Measurements from ENCODE around the gene IDH2. TPM values are rescaled to one million over a fixed set of nuclear protein-coding genes. Genes with fewer than 3 reads are reported as not detected.

The IDH2 gene
- total and polyA plus RNA-seq, 10 of the 15 experiments (the other 5 are each of a cell fraction or from before 2014, with no cell fraction given): 2.3 to 358 (median 242) TPM

- TF ChIP-seq USF1 (IDR thresholded peaks at IDR 0.05; ENCODE audit: borderline replicate concordance, extremely low read length, insufficient read depth, low read depth, low read length): no peak
- no peak for TF ChIP-seq SREBF2 (IDR thresholded peaks at IDR 0.05; ENCODE audit: low read length)
- no peak for TF ChIP-seq ZBTB11 (CRISPR knock-in tag; IDR thresholded peaks at IDR 0.05)
- TF ChIP-seq CHD2 (IDR thresholded peaks at IDR 0.05; ENCODE audit: borderline replicate concordance, low read depth, low read length): no peak
- no peak for TF ChIP-seq PRDM15 (CRISPR knock-in tag; IDR thresholded peaks at IDR 0.05)
- no peak for TF ChIP-seq SKIL (IDR thresholded peaks at IDR 0.05; ENCODE audit: low read depth, poor library complexity, severe bottlenecking)
- no peak for TF ChIP-seq GABPA (IDR thresholded peaks at IDR 0.05; ENCODE audit: low read depth)
- no peak for TF ChIP-seq MYC (IDR thresholded peaks at IDR 0.05; ENCODE audit: insufficient read depth, insufficient read length, insufficient replicate concordance, low read length, severe bottlenecking)
- TF ChIP-seq NFYA (IDR thresholded peaks at IDR 0.05; ENCODE audit: borderline replicate concordance, low read depth, low read length): no peak
- no peak for TF ChIP-seq IRF4 (IDR thresholded peaks at IDR 0.05; ENCODE audit: low read depth, low read length)
- TF ChIP-seq DPF2 (IDR thresholded peaks at IDR 0.05): peak; percentile 74
- no peak; the same call in 1 of the 2 replicates for TF ChIP-seq EED (IDR thresholded peaks at IDR 0.05; ENCODE audit: low read depth)
- TF ChIP-seq LARP7 (IDR thresholded peaks at IDR 0.05): no peak
- TF ChIP-seq RB1 (IDR thresholded peaks at IDR 0.05; ENCODE audit: borderline replicate concordance): no peak
- no peak for TF ChIP-seq KAT2A (conservative IDR thresholded peaks at IDR 0.05; ENCODE audit: control insufficient read depth, low read depth, low read length)
- no peak for TF ChIP-seq POLR2AphosphoS2 (IDR thresholded peaks at IDR 0.05; ENCODE audit: low read depth, low read length)
- TF ChIP-seq, protein P1, sequence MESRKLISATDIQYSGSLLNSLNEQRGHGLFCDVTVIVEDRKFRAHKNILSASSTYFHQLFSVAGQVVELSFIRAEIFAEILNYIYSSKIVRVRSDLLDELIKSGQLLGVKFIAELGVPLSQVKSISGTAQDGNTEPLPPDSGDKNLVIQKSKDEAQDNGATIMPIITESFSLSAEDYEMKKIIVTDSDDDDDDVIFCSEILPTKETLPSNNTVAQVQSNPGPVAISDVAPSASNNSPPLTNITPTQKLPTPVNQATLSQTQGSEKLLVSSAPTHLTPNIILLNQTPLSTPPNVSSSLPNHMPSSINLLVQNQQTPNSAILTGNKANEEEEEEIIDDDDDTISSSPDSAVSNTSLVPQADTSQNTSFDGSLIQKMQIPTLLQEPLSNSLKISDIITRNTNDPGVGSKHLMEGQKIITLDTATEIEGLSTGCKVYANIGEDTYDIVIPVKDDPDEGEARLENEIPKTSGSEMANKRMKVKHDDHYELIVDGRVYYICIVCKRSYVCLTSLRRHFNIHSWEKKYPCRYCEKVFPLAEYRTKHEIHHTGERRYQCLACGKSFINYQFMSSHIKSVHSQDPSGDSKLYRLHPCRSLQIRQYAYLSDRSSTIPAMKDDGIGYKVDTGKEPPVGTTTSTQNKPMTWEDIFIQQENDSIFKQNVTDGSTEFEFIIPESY (IDR thresholded peaks at IDR 0.05): no peak
Measured at GRCh38 chr15:90095521-90095959, 6.7 kb downstream of the IDH2 start (continued).

All from GM12878 (cell line).